ENCODE data around the gene ADAM8.
A peak's percentile ranks its signal among the peaks of the same experiment; 100 is the strongest.

The ADAM8 gene

GRCh38 chr10:133309100-133309719 lies 32.5 kb upstream of the ADAM8 start:
- DNase-seq (ENCODE audit: low read depth in 1 of 2, low spot score in 1 of 2) = peak; percentile 89 to 91

GRCh38 chr10:133308421-133309099 lies 31.9 kb upstream of the ADAM8 start, which contains the start of the genes TUBGCP2 and ZNF511:
Gene TUBGCP2 (minus strand): TSS chr10:133308872. CDS start chr10:133302941, 5,931 bp downstream.
Gene ZNF511 (plus strand): TSS chr10:133308914. CDS start chr10:133308944, 30 bp downstream.
- peak; percentile 79 to 87 for DNase-seq (ENCODE audit: low read depth in 1 of 2, low spot score in 1 of 2)

GRCh38 chr10:133307776-133308420 lies 31.2 kb upstream of the ADAM8 start:
- DNase-seq (ENCODE audit: low read depth in 1 of 2, low spot score in 1 of 2) = peak; percentile 75

- no peak for DNase-seq (ENCODE audit: low read depth in 1 of 2, low spot score in 1 of 2)
These were observed 30.3 kb upstream of the ADAM8 start for GRCh38 chr10:133306941-133307379.

- DNase-seq (ENCODE audit: low read depth in 1 of 2, low spot score in 1 of 2) = no peak
These were observed 29.4 kb upstream of the ADAM8 start for GRCh38 chr10:133306097-133306476.

GRCh38 chr10:133303206-133303605 lies 26.5 kb upstream of the ADAM8 start:
- DNase-seq (ENCODE audit: low read depth in 1 of 2, low spot score in 1 of 2) = no peak

GRCh38 chr10:133302230-133302629 lies 25.6 kb upstream of the ADAM8 start:
- no peak for DNase-seq (ENCODE audit: low read depth in 1 of 2, low spot score in 1 of 2)

- DNase-seq (ENCODE audit: low read depth in 1 of 2, low spot score in 1 of 2) = no peak
These were observed 23.1 kb upstream of the ADAM8 start for GRCh38 chr10:133299738-133300137.

GRCh38 chr10:133299224-133299623 lies 22.6 kb upstream of the ADAM8 start:
- no peak for DNase-seq (ENCODE audit: low read depth in 1 of 2, low spot score in 1 of 2)

GRCh38 chr10:133298466-133298865 lies 21.8 kb upstream of the ADAM8 start:
- DNase-seq (ENCODE audit: low read depth in 1 of 2, low spot score in 1 of 2) = no peak

GRCh38 chr10:133297504-133297903 lies 20.8 kb upstream of the ADAM8 start:
- no peak for DNase-seq (ENCODE audit: low read depth in 1 of 2, low spot score in 1 of 2)

- no peak for DNase-seq (ENCODE audit: low read depth in 1 of 2, low spot score in 1 of 2)
These were observed 19.0 kb upstream of the ADAM8 start for GRCh38 chr10:133295426-133296320.

GRCh38 chr10:133294189-133294588 lies 17.5 kb upstream of the ADAM8 start:
- DNase-seq (ENCODE audit: low read depth in 1 of 2, low spot score in 1 of 2) = no peak

- no peak for DNase-seq (ENCODE audit: low read depth in 1 of 2, low spot score in 1 of 2)
These were observed 17.1 kb upstream of the ADAM8 start for GRCh38 chr10:133293810-133294119.

- no peak for DNase-seq (ENCODE audit: low read depth in 1 of 2, low spot score in 1 of 2)
These were observed 16.5 kb upstream of the ADAM8 start for GRCh38 chr10:133292919-133293809.

GRCh38 chr10:133289761-133290160 lies 13.1 kb upstream of the ADAM8 start:
- no peak for DNase-seq (ENCODE audit: low read depth in 1 of 2, low spot score in 1 of 2)

- no peak for DNase-seq (ENCODE audit: low read depth in 1 of 2, low spot score in 1 of 2)
These were observed 11.3 kb upstream of the ADAM8 start for GRCh38 chr10:133287832-133288500.

- DNase-seq (ENCODE audit: low read depth in 1 of 2, low spot score in 1 of 2) = no peak
These were observed 9.7 kb upstream of the ADAM8 start for GRCh38 chr10:133286366-133286765.

GRCh38 chr10:133285217-133285616 lies 8.5 kb upstream of the ADAM8 start:
- no peak for DNase-seq (ENCODE audit: low read depth in 1 of 2, low spot score in 1 of 2)

GRCh38 chr10:133283931-133284330 lies 7.3 kb upstream of the ADAM8 start:
- DNase-seq (ENCODE audit: low read depth in 1 of 2, low spot score in 1 of 2) = no peak

All from stimulated activated CD4-positive, alpha-beta T cell treated with anti-CD3 and anti-CD28 coated beads, Interleukin-15, amount 100 ng/mL, for 1 hour (primary cell).